Measurements from ENCODE around the gene XPO6.

Gene XPO6

GRCh38 chr16:28192806-28193529 is 18.8 kb downstream of the XPO6 start:
- no peak overlapping the region for H3K4me3 ChIP-seq (ENCODE audit: low read length)
- peaks cover 24% of the 10 kb centered on the region for H3K4me1 ChIP-seq (ENCODE audit: control insufficient read depth, insufficient read depth, low read length)
- no peak for DNase-seq (ENCODE audit: low read depth)
- no peaks in the 10 kb centered on the region for H3K9me3 ChIP-seq (ENCODE audit: control insufficient read depth, low read length)
- no peaks in the 10 kb centered on the region for H3K27me3 ChIP-seq (replicated peaks; ENCODE audit: control insufficient read depth, insufficient read depth, low read length)
- H3K36me3 ChIP-seq (ENCODE audit: control insufficient read depth, insufficient read depth, low read length, severe bottlenecking) = peaks cover 9% of the 10 kb centered on the region
- H3K9ac ChIP-seq (ENCODE audit: low read length) = no peak overlapping the region

- peaks cover 9% of the 10 kb centered on the region for H3K36me3 ChIP-seq (ENCODE audit: control insufficient read depth, insufficient read depth, low read length, severe bottlenecking)
- DNase-seq (ENCODE audit: low read depth) = no peak
These were observed 20.3 kb downstream of the XPO6 start for GRCh38 chr16:28191364-28191960.

GRCh38 chr16:28189245-28189644 is 22.5 kb downstream of the XPO6 start:
- peaks cover 33% of the 10 kb centered on the region for H3K4me1 ChIP-seq (ENCODE audit: control insufficient read depth, insufficient read depth, low read length)
- no peaks in the 10 kb centered on the region for H3K27me3 ChIP-seq (replicated peaks; ENCODE audit: control insufficient read depth, insufficient read depth, low read length)

More at GRCh38 chr16:28191364-28191960, 20.3 kb downstream of the XPO6 start:
- H3K4me3 ChIP-seq (ENCODE audit: low read length) = no peak overlapping the region
- H3K9ac ChIP-seq (ENCODE audit: low read length) = no peak overlapping the region
- H3K27me3 ChIP-seq (replicated peaks; ENCODE audit: control insufficient read depth, insufficient read depth, low read length) = no peaks in the 10 kb centered on the region
- H3K4me1 ChIP-seq (ENCODE audit: control insufficient read depth, insufficient read depth, low read length) = peaks cover 34% of the 10 kb centered on the region
- no peaks in the 10 kb centered on the region for H3K9me3 ChIP-seq (ENCODE audit: control insufficient read depth, low read length)

GRCh38 chr16:28188085-28188916 is 23.5 kb downstream of the XPO6 start:
- Histone ChIP-seq H3K4me1 (ENCODE audit: control insufficient read depth, insufficient read depth, low read length) (peaks cover 24% of the 10 kb centered on the region), H3K36me3 (ENCODE audit: control insufficient read depth, insufficient read depth, low read length, severe bottlenecking) (peaks cover 9% of the 10 kb centered on the region), H3K4me3 (ENCODE audit: low read length) (no peak overlapping the region), H3K9ac (ENCODE audit: low read length) (no peak overlapping the region), H3K27me3 (replicated peaks; ENCODE audit: control insufficient read depth, insufficient read depth, low read length) (no peaks in the 10 kb centered on the region), H3K9me3 (ENCODE audit: control insufficient read depth, low read length) (no peaks in the 10 kb centered on the region)
- DNase-seq (ENCODE audit: low read depth) = no peak

More at GRCh38 chr16:28189245-28189644, 22.5 kb downstream of the XPO6 start:
- Histone ChIP-seq H3K9ac (ENCODE audit: low read length) (no peak overlapping the region), H3K36me3 (ENCODE audit: control insufficient read depth, insufficient read depth, low read length, severe bottlenecking) (peaks cover 9% of the 10 kb centered on the region), H3K9me3 (ENCODE audit: control insufficient read depth, low read length) (no peaks in the 10 kb centered on the region), H3K4me3 (ENCODE audit: low read length) (no peak overlapping the region)
- peak; percentile 33 for DNase-seq (ENCODE audit: low read depth)

GRCh38 chr16:28187595-28188004 is 24.2 kb downstream of the XPO6 start:
- no peaks in the 10 kb centered on the region for H3K9me3 ChIP-seq (ENCODE audit: control insufficient read depth, low read length)
- no peak for DNase-seq (ENCODE audit: low read depth)
- no peak overlapping the region for H3K9ac ChIP-seq (ENCODE audit: low read length)
- H3K4me3 ChIP-seq (ENCODE audit: low read length) = no peak overlapping the region
- H3K27me3 ChIP-seq (replicated peaks; ENCODE audit: control insufficient read depth, insufficient read depth, low read length) = no peaks in the 10 kb centered on the region
- H3K4me1 ChIP-seq (ENCODE audit: control insufficient read depth, insufficient read depth, low read length) = peaks cover 28% of the 10 kb centered on the region
- H3K36me3 ChIP-seq (ENCODE audit: control insufficient read depth, insufficient read depth, low read length, severe bottlenecking) = peaks cover 3% of the 10 kb centered on the region

- Histone ChIP-seq H3K27me3 (replicated peaks; ENCODE audit: control insufficient read depth, insufficient read depth, low read length) (no peaks in the 10 kb centered on the region), H3K9me3 (ENCODE audit: control insufficient read depth, low read length) (no peaks in the 10 kb centered on the region), H3K9ac (ENCODE audit: low read length) (no peak overlapping the region), H3K4me1 (ENCODE audit: control insufficient read depth, insufficient read depth, low read length) (peaks cover 36% of the 10 kb centered on the region), H3K36me3 (ENCODE audit: control insufficient read depth, insufficient read depth, low read length, severe bottlenecking) (peaks cover 3% of the 10 kb centered on the region), H3K4me3 (ENCODE audit: low read length) (no peak overlapping the region)
- DNase-seq (ENCODE audit: low read depth) = peak; percentile 39
These were observed 25.0 kb downstream of the XPO6 start for GRCh38 chr16:28186752-28187151.

- no peaks in the 10 kb centered on the region for H3K9me3 ChIP-seq (ENCODE audit: control insufficient read depth, low read length)
- no peak overlapping the region for H3K9ac ChIP-seq (ENCODE audit: low read length)
- H3K4me3 ChIP-seq (ENCODE audit: low read length) = no peak overlapping the region
- DNase-seq (ENCODE audit: low read depth) = no peak
- no peaks in the 10 kb centered on the region for H3K27me3 ChIP-seq (replicated peaks; ENCODE audit: control insufficient read depth, insufficient read depth, low read length)
- H3K36me3 ChIP-seq (ENCODE audit: control insufficient read depth, insufficient read depth, low read length, severe bottlenecking) = peaks cover 3% of the 10 kb centered on the region
- H3K4me1 ChIP-seq (ENCODE audit: control insufficient read depth, insufficient read depth, low read length) = peaks cover 46% of the 10 kb centered on the region
These were observed 26.1 kb downstream of the XPO6 start for GRCh38 chr16:28185696-28186095.

- DNase-seq (ENCODE audit: low read depth) = no peak
These were observed 27.1 kb downstream of the XPO6 start for GRCh38 chr16:28184625-28185024.

GRCh38 chr16:28183930-28184329 is 27.8 kb downstream of the XPO6 start:
- no peak for DNase-seq (ENCODE audit: low read depth)
- H3K4me3 ChIP-seq (ENCODE audit: low read length) = no peak overlapping the region

More at GRCh38 chr16:28184625-28185024, 27.1 kb downstream of the XPO6 start:
- peaks cover 50% of the 10 kb centered on the region for H3K4me1 ChIP-seq (ENCODE audit: control insufficient read depth, insufficient read depth, low read length)
- H3K36me3 ChIP-seq (ENCODE audit: control insufficient read depth, insufficient read depth, low read length, severe bottlenecking) = peaks cover 3% of the 10 kb centered on the region
- H3K9ac ChIP-seq (ENCODE audit: low read length) = no peak overlapping the region
- no peaks in the 10 kb centered on the region for H3K27me3 ChIP-seq (replicated peaks; ENCODE audit: control insufficient read depth, insufficient read depth, low read length)
- no peaks in the 10 kb centered on the region for H3K9me3 ChIP-seq (ENCODE audit: control insufficient read depth, low read length)
- no peak overlapping the region for H3K4me3 ChIP-seq (ENCODE audit: low read length)

GRCh38 chr16:28183484-28183883 is 28.3 kb downstream of the XPO6 start:
- Histone ChIP-seq H3K9me3 (ENCODE audit: control insufficient read depth, low read length) (no peaks in the 10 kb centered on the region), H3K4me1 (ENCODE audit: control insufficient read depth, insufficient read depth, low read length) (peaks cover 45% of the 10 kb centered on the region), H3K36me3 (ENCODE audit: control insufficient read depth, insufficient read depth, low read length, severe bottlenecking) (no peaks in the 10 kb centered on the region), H3K27me3 (replicated peaks; ENCODE audit: control insufficient read depth, insufficient read depth, low read length) (no peaks in the 10 kb centered on the region), H3K4me3 (ENCODE audit: low read length) (no peak overlapping the region), H3K9ac (ENCODE audit: low read length) (no peak overlapping the region)
- no peak for DNase-seq (ENCODE audit: low read depth)

More at GRCh38 chr16:28183930-28184329, 27.8 kb downstream of the XPO6 start:
- Histone ChIP-seq H3K9ac (ENCODE audit: low read length) (no peak overlapping the region), H3K36me3 (ENCODE audit: control insufficient read depth, insufficient read depth, low read length, severe bottlenecking) (peaks cover 3% of the 10 kb centered on the region), H3K9me3 (ENCODE audit: control insufficient read depth, low read length) (no peaks in the 10 kb centered on the region), H3K27me3 (replicated peaks; ENCODE audit: control insufficient read depth, insufficient read depth, low read length) (no peaks in the 10 kb centered on the region), H3K4me1 (ENCODE audit: control insufficient read depth, insufficient read depth, low read length) (peaks cover 45% of the 10 kb centered on the region)

GRCh38 chr16:28182801-28183200 is 29.0 kb downstream of the XPO6 start:
- no peaks in the 10 kb centered on the region for H3K9me3 ChIP-seq (ENCODE audit: control insufficient read depth, low read length)
- peaks cover 4% of the 10 kb centered on the region for H3K36me3 ChIP-seq (ENCODE audit: control insufficient read depth, insufficient read depth, low read length, severe bottlenecking)
- H3K4me1 ChIP-seq (ENCODE audit: control insufficient read depth, insufficient read depth, low read length) = peaks cover 45% of the 10 kb centered on the region
- no peak overlapping the region for H3K9ac ChIP-seq (ENCODE audit: low read length)
- DNase-seq (ENCODE audit: low read depth) = no peak
- no peak overlapping the region for H3K4me3 ChIP-seq (ENCODE audit: low read length)
- H3K27me3 ChIP-seq (replicated peaks; ENCODE audit: control insufficient read depth, insufficient read depth, low read length) = no peaks in the 10 kb centered on the region

All from adipocyte (in vitro differentiated cells).